DOHH2 (cell line): ENCODE measurements around the gene LURAP1L.

ENCODE experiments used
- EZH2phosphoT487 ChIP-seq: fragments of 200-600 bp; sonication (generic); IDR thresholded peaks from 2 replicates; pipeline ENCODE4 v1.6.1; 2017; ENCODE audit warnings: borderline replicate concordance, mild to moderate bottlenecking, antibody characterized with exemption, low read length, moderate library complexity, mixed read lengths
- TF ChIP-seq, protein P1 (sequence below): fragments of 200-600 bp; sonication (generic); IDR thresholded peaks from one replicate; pipeline ENCODE4 v1.5.1; 2014; ENCODE audit warnings: antibody characterized with exemption, mild to moderate bottlenecking, low read depth, low read length; ENCODE audit not compliant: poor library complexity, severe bottlenecking

DNA sequence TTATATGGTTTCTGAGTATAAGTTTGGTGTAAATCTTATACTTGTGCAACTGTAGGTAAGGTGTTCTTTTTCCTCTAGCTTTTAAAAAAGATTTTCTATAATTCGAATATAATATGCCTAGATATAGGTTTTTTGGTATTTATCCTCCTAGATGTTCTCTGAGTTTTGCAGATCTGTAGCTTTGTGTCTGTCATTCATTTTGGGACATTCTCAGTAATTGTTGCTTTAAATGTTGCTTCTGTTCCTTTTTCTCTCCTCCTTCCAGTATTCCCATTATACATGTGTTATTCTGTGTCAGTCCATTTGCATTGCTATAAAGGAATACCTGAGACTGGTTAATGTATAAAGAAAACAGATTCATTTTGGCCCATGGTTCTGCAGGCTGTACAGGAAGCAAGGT lies 33.7 kb downstream of the LURAP1L start:
- TF ChIP-seq, protein P1, sequence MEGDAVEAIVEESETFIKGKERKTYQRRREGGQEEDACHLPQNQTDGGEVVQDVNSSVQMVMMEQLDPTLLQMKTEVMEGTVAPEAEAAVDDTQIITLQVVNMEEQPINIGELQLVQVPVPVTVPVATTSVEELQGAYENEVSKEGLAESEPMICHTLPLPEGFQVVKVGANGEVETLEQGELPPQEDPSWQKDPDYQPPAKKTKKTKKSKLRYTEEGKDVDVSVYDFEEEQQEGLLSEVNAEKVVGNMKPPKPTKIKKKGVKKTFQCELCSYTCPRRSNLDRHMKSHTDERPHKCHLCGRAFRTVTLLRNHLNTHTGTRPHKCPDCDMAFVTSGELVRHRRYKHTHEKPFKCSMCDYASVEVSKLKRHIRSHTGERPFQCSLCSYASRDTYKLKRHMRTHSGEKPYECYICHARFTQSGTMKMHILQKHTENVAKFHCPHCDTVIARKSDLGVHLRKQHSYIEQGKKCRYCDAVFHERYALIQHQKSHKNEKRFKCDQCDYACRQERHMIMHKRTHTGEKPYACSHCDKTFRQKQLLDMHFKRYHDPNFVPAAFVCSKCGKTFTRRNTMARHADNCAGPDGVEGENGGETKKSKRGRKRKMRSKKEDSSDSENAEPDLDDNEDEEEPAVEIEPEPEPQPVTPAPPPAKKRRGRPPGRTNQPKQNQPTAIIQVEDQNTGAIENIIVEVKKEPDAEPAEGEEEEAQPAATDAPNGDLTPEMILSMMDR, result no peak
- no peak for TF ChIP-seq EZH2phosphoT487
